HG03442 (cell line): ENCODE data around the gene FOXQ1.
"Not testable (repeated sequence)": the region's sequence is repeated elsewhere in the genome, so short reads cannot be mapped to it uniquely, and the experiment has no call there.

Source experiments
- ATAC-seq: cut with Tn5 transposase; IDR thresholded peaks from one replicate; pipeline ENCODE4 v1.9.1; 2021; ENCODE audit warnings: mild to moderate bottlenecking, moderate library complexity; ENCODE audit not compliant: unreplicated experiment

The FOXQ1 gene

DNA sequence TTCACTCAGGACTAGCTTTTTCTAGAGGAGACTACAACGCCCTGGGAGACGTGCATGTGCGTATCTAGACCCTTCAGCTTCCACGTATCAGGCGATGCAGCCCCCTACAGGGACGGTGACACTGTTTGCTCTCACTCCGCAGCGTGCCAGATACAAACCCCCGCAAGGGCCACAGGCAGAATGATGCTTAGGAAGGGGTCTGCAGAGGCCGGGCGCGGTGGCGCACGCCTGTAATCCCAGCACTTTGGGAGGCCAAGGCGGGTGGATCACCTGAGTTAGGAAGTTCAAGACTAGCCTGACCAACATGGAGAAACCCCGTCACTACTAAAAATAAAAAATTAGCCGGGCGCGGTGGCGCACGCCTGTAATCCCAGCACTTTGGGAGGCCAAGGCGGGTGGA is 6.7 kb downstream of the FOXQ1 start:
- ATAC-seq = not testable (repeated sequence)

DNA sequence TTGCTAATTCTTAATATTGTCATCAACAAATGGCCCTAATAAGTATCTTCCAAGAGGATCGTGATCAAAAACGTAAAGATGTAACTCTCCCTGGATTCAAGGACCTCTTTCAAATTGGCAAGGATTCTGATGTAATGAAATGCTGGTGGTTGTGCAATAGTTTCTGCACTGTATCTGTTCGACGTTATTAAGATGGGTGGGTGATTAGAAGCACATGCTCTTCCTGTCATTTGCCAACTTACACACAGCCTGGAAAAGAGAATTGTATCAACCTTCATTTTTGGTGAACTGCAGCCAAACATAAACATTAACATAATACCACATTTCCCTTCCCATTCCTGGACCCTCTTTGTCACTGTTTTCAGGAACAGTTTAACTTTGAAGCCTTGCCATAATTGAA is 9.8 kb downstream of the FOXQ1 start:
- ATAC-seq = no peak

DNA sequence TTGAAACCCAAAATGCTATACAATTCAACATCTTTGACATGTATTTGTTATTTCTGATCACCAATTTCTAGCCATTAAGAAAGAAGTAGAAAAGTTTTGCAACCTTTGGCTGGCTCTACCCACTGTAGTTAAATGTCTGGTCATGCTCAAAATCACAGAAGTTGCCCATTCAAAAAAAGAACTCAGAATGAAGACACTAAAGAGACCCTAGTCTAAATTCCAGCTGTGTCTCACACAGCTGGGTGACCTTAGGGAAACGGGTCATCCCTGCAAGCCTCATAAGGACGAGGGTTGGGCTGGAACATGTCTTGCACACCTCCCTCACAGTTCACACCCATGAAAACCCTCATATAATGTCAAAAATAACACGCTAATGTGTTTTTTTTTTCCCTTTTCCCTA is 10.3 kb downstream of the FOXQ1 start:
- ATAC-seq = no peak

DNA sequence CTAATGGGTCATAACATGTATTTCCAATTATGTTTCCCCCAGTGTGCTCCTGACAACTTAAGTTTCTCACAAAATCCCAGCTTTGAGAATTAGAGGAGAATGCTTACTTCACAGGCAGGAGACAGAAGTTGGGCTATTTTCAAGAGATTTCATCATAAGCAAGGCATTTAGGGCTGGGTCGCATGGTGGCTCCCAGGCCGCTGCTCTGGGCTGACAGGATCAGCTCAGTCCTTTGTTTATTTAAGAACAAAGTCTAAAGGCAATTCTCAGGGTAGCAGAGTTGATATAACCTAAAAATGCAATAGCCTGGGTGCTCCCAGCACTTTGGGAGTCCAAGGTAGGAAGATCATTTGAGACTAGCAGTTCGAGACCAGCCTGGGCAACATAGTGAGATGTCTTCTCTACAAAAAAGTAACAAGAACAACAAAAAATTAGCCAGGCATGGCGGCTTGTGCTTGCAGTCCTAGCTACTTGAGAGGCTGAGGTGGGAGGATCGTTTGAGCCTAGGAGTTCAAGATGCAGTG is 10.9 kb downstream of the FOXQ1 start:
- no peak for ATAC-seq

DNA sequence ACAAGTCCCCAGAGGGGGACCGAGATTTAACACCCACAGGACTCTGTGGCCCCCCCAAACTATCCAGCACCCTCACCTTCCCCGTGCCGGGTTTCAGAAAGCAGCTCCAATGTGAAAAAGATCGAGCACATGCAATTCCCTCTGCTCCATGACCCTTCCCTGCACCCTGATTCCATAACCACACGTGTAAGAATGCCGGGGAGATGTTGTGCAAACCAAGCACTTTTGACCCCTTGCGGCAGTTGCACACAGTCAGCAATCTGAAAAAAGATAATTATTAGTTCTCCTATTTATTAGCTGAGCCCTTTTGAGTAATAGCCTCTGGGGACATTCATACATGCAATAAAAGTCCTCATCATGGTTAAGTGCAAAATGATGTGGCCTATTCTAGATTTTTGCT is 13.0 kb downstream of the FOXQ1 start:
- ATAC-seq = no peak

DNA sequence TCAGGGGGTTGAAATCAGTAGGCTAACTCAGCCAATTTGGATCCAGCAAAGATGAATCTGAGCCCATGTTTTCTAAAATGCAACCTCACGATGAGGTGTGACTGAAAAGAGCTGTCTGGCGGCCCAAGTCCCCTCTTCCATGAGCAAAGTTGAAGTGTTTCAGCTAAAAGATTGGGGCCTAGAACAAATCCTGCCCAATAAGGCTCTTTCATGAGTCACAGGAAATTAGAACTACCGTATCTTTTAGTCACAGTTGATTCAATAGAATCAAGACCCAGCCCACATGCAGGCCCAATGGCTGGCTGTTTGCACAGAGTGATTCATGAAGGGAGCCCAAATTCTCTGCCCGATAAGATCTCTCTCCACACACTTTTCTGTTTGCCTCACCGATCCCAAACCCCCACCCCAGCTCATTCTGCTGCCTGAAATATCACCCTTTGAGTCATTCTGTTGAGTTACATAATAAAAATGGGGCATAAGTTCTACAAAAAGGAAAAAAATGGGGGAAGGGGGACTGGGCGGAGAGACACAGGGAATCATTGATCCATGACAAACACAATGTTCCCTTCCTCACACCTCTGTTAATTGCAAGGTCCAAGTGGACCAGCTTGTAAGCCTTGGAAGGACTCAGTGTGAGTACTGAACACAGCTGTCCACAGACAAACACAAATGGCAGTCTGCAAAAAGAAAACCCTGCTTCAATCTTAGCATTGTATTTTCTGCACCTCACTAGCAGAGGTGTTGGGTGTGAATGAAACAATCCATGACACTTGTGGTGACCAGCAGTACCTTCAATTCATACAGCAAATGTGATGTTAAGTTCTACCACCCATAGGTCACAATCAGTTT is 13.8 kb downstream of the FOXQ1 start:
- ATAC-seq = no peak

DNA sequence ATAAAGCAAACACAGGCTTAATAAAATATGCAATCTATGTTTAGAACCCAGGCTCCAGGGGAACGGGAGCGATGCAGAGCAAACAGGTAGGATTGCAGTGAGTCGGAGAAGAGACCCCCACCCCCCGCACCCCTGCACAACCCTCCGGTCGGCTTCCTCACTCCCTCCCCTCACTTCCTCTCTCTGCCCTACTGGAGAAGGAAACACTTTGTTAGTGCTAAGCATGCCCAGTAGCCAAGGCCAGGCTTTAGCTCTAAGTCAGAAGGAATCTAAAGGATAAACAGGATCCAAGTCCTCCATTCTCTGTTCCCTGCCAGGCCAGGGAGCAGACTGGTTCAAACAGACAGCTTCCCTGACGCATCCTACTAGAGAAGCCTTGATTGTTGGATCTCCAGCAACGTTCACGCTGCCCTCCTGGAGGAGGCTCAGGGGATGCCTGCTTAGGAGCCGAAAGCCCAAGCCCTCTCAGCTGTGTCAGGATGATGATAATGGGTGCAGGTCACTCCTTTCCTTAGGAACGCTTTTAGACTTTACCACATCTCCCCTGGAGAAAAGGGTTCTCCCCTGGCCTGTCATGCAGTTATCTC is 14.7 kb downstream of the FOXQ1 start:
- ATAC-seq = no peak

DNA sequence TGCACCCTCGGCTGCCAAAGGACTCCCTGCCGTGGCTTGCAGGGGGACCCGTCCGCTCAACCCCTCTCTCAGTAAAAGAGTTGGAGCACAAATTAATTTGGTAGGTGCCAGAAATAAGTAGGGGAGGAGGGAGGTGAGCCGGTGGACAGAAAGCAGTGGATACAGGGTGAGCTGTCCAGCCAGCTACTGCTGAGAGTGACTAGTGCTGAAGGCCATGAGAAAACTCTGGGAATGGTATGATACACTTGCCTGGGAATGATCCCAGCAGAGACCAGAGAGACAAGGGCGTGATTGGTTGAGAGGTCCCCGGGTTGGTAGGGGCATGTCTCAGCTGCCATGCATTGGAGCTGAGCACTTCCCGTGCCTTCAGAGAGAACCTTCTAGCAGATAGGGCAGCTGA is 15.7 kb downstream of the FOXQ1 start:
- no peak for ATAC-seq

DNA sequence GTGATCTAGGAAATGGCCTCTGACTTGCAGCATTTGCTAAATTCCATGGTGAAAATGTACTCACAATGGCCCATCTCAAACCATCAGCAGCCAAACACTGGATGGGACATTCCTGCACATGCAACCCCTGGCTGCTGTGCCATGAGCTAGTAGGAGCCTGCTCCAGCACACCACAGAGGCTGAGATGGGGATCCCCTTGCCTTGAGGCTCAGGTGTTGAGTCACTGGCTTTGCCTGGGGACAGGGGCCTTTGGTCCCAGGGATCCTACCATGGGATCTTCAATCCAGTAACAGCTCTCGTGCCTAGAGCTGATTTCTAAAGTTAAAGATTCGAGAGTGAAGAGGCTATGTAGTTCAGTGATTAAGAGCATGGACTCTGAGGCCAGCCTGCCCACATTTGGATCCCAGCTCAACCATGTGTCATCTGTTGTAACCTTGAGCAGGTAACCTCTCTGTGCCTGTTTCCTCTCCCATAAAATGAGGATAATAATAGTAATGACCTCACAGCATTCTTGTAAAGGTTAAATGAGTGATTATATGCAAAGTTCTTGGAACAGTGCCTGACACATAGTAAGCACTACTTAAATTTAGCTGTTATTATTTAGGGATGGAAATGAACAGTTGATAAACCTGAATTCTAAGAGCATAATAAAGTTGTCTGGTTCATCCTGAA is 16.4 kb downstream of the FOXQ1 start:
- ATAC-seq = no peak

DNA sequence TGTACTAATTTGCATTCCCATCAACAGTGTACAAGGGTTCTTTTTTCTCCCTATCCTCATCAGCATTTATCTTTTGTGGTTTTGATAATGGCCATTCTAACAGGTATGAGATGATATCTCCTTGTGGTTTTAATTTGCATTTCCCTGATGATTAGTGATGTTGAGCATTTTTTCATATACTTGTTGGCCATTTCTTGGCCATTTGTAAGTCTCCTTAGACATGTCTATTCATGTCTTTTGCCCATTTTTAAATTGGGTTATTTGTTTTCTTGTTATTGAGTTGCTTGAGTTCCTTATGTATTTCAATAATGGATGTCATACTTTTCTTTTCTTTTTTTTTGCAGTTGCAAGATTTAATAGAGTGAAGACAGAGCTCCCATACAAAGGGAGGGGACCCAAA is 17.8 kb downstream of the FOXQ1 start:
- no peak for ATAC-seq

DNA sequence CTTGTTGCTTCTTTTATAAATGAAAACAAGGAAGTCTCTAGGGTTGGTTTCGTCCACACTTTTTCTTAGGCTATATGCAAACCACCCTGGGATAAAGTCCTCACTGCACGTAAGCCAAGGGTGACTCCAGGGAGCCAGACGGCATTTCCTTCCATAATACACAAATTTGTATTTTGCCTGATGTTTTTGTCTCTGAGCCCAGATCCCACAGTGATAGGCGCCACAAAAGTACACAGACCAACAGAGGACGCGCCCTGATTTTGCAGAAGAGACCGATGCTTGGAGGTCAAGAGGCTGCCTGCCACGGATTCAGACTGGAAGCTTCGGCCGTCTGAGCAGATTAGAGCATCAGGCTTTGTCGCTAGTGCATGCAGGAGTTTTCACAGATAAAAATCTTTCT is 22.8 kb downstream of the FOXQ1 start:
- no peak for ATAC-seq

DNA sequence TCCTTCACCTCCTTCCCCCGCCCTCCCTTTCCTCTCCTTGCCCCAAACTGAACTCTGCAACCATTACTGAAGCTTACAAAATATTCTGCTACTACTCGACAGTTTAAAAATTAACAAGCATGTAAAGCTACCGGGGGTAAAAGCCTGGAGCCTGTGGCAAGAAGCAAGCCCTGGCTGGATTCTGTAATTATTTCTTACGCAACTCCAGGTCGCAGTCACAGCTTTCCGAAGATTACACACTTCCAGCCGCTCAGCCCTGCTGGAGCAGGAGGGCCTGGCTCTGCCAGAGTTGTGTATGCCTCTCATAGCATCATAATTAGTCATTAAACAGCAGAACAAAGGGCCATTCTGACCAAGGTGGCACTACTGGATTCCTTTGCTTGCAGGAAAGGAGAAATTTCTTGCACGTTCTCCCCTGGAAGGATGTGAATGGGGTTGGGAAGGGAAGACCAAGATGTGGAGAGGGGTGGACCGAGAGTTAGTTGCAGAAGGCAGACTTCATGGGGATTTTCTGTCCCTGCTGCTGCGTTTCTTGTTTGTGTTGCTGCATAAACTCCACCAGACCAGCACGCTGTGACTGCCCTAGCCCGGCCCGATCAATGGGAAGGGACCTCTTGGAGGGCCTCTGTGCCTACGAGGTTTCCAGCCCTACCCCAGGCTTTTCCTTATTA is 23.6 kb downstream of the FOXQ1 start:
- no peak for ATAC-seq

DNA sequence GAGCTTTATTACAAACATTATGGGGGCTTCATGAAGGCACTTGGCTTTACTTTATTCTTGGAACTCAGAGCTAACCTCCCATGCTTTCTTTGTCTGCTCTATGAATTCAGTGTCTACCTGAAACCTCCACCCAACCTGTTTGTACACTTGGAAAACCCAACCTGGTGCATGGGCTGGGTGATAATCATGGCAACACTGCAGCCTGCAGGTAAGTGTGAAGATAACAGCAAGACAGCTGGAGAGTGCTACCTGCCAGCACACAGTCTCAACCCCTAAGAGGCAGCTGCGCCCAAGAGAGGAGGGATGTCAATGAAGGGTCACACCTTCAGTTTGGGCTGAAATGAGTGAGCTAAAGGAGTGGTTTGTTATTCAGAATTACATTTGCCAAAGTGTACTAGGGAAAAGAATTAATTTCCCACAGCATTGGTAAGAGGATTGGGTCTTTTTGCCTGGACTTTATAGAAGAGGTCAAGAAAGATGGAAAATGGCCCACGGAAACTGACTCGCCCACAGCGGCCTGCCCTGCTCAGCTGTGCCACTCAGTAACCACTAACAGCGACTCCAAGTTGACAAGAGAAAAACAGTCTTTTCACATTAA is 24.4 kb downstream of the FOXQ1 start:
- no peak for ATAC-seq

DNA sequence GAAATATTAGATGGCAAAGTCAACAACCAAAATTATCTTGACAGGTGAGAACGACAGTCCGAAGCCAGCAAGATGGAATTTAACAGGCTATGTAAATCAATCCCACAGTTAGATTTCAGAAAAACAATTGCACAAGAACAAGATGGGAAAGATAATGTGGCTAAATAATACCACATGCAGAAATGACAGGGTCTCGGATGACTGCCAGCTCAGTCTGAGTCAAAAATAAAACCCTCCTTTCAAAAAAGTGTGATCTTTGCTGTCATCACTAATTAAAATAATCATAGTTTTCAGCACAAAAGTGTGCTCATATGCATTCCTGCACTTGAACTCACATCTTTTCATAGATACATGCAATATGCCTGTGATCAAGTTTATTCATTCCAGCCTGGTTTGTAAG is 25.9 kb downstream of the FOXQ1 start:
- ATAC-seq = no peak

DNA sequence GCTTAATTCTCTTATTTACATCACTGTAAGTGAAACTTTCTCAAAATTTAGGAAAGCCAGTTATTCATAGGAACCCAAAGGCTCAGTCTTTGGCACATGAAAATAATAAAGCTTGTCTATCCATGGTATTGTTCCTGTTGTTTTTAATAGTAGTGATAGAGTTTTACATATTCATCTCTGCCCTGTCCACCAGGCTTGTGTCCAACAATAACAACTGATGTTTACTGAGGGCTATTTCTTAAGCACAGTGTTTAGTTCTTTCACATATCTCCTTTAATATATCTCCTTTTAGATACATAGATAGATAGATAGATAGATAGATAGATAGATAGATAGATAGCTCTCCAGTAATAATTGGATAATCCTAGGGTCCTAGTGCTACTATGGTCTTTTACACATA is 34.2 kb downstream of the FOXQ1 start:
- ATAC-seq = no peak

DNA sequence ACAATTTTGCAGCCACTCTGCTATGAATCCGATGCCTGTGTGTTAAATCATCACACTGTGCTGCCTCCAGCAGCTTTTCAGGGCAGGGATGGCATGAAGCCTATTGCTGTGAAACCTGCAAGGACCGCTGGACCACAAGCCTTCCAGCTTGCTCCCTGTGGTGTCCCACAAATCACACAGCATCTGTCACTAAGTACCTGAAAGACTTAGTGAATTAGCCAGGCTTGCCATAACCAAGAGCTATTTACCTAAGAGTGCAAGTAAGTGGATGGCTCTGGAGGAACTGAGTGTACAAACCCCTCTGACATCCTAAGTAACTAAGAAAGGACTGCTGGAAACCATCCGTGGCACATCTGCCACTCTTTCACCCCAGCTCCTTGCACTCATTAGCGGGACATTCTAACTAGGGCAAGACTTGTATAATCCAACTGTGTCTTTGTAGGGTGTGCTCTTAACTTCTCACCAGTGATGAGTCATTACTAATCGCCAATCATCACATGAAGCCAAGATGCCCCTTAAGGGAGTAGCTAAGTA is 34.7 kb downstream of the FOXQ1 start:
- no peak for ATAC-seq

DNA sequence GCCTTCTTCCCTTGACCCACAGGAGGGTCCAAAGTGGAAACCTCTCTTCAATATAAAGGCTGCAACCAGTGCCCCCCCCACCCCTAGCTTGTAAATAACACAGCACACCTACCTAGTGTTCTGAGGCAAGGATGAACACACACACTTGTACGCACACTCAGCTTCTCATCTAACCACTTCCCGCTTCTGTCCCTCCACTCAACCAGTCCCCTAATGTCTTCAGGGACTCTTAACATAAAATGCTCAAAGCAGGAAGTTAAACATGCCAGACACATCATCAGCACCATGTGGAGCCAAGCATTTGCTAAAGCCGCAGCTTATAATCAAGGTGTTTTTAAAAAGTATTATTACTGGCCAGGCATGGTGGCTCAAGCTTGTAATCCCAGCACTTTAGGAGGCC is 35.3 kb downstream of the FOXQ1 start:
- no peak for ATAC-seq

DNA sequence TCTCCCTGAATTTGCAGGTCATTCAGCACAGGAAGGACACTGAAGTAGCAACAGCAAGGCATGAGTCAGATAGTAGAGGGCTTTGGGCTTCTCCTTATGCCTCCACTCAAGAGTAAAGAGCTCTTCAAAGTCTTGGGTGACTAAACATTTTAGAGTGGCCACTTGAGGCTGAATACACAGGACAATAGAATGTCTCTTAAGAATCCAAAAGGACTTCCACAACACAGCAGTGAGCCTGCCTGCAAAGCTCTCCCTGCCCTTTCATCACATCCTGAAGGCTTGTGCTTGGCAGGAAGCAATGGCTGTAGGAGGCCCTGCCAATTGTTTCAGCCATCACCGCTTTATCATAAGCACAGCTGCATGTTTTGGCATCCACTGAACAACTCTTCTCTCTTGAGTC is 36.8 kb downstream of the FOXQ1 start:
- no peak for ATAC-seq

DNA sequence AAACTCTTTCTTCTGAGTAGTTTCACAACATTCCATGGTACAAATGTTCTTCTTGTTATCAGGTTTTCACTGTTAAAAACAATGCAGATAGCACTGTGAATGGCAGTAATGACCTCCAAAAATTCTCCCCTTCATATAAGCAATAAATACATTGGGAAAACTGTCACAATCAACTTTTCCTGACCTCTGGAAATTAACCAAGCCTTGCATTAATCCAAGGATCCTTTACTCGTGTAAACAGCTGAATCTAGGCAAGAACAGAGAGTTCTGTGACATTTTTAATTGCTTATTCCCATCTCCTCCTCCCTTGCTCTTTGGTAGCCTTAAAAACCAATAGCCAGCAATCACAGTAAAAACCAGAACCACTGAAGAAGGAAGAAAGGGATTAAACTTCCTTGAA is 37.8 kb downstream of the FOXQ1 start:
- no peak for ATAC-seq

DNA sequence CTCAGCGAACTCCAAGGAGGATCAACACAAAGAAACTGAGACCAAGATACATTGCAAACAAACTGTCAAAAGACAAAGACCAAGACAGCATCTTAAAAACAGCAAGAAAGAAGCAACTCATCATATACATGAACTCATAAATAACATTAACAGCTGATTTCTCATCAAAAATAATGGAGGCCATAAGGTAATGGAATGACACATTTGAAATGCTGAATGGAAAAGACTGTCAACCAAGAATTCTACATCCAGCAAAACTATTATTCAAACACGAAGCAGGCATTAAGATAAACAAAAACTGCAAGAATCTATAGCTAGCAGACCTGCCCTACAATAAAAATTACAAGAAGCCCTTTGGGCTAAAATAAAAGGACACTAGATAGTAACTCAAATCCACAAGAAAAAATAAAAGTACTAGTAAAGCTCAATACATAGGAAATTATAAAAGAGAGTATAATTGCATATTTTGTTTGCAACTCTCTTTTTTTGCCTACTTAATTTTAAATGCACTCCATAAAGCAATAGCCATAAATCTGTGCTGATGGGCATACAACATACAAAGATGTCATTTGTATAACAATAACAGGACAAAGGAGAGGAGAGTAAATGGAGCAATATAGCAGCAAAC is 39.6 kb downstream of the FOXQ1 start:
- no peak for ATAC-seq
